GM18867 (cell line): ENCODE measurements around the gene DOCK2.
"Not testable (repeated sequence)": the region's sequence is repeated elsewhere in the genome, so short reads cannot be mapped to it uniquely, and the experiment has no call there.

ENCODE experiments used
- ATAC-seq: cut with Tn5 transposase; IDR thresholded peaks from one replicate; pipeline ENCODE4 v1.9.1; 2021; ENCODE audit warnings: mild to moderate bottlenecking, moderate library complexity; ENCODE audit not compliant: unreplicated experiment

The DOCK2 gene

GRCh38 chr5:169752566-169752965 is 115.5 kb downstream of the DOCK2 start:
- ATAC-seq, result not testable (repeated sequence)

GRCh38 chr5:169753795-169754194 is 116.7 kb downstream of the DOCK2 start:
- no peak for ATAC-seq

GRCh38 chr5:169754737-169755136 is 117.7 kb downstream of the DOCK2 start:
- no peak for ATAC-seq

GRCh38 chr5:169756071-169756765 is 119.1 kb downstream of the DOCK2 start:
- no peak for ATAC-seq

GRCh38 chr5:169757016-169757415 is 119.9 kb downstream of the DOCK2 start:
- ATAC-seq, result no peak

- ATAC-seq, result no peak
These were observed 121.8 kb downstream of the DOCK2 start for GRCh38 chr5:169758886-169759285.

- ATAC-seq, result no peak
These were observed 123.2 kb downstream of the DOCK2 start for GRCh38 chr5:169760229-169760628.

GRCh38 chr5:169762338-169763095 is 125.4 kb downstream of the DOCK2 start:
- no peak for ATAC-seq

- ATAC-seq, result peak; percentile 59
These were observed 126.4 kb downstream of the DOCK2 start for GRCh38 chr5:169763376-169764017.

- no peak for ATAC-seq
These were observed 126.9 kb downstream of the DOCK2 start for GRCh38 chr5:169764018-169764378.

- ATAC-seq, result no peak
These were observed 128.3 kb downstream of the DOCK2 start for GRCh38 chr5:169765176-169765996.

GRCh38 chr5:169766943-169767342 is 129.9 kb downstream of the DOCK2 start:
- ATAC-seq, result not testable (repeated sequence)

- ATAC-seq, result no peak
These were observed 130.9 kb downstream of the DOCK2 start for GRCh38 chr5:169767938-169768337.

- ATAC-seq, result no peak
These were observed 131.3 kb downstream of the DOCK2 start for GRCh38 chr5:169768416-169768815.

GRCh38 chr5:169770109-169770508 is 133.0 kb downstream of the DOCK2 start:
- no peak for ATAC-seq

GRCh38 chr5:169772256-169772655 is 135.2 kb downstream of the DOCK2 start:
- ATAC-seq, result no peak

- no peak for ATAC-seq
These were observed 135.6 kb downstream of the DOCK2 start for GRCh38 chr5:169772688-169773087.

GRCh38 chr5:169777159-169777558 is 140.1 kb downstream of the DOCK2 start:
- ATAC-seq, result no peak

- peak; percentile 89 for ATAC-seq
These were observed 141.8 kb downstream of the DOCK2 start for GRCh38 chr5:169778622-169779596.
